Stimulated activated CD4-positive, alpha-beta T cell treated with anti-CD3 and anti-CD28 coated beads, Interleukin-1b, Interleukin-23, amount 100 ng/mL, for 4 hours (primary cell): ENCODE data around the gene SRCAP.
"Not testable (repeated sequence)": the region's sequence is repeated elsewhere in the genome, so short reads cannot be mapped to it uniquely, and the experiment has no call there.

Experiments used
- DNase-seq, 2 donors: peaks; one replicate each; pipeline ENCODE4 v3.0.0-alpha.2; 2020; ENCODE audit warnings: low read depth in 2 of 2

SRCAP gene

GRCh38 chr16:30663820-30664219 lies 35.2 kb upstream of the SRCAP start:
- no peak for DNase-seq

GRCh38 chr16:30664616-30665109 lies 34.3 kb upstream of the SRCAP start:
- no peak for DNase-seq

GRCh38 chr16:30665155-30665829 lies 33.7 kb upstream of the SRCAP start:
- no peak for DNase-seq

GRCh38 chr16:30665830-30666190 lies 33.2 kb upstream of the SRCAP start:
- no peak for DNase-seq

- no peak for DNase-seq
Measured at GRCh38 chr16:30666681-30667080, 32.3 kb upstream of the SRCAP start.

- no peak for DNase-seq
Measured at GRCh38 chr16:30667361-30667905, 31.5 kb upstream of the SRCAP start.

- no peak for DNase-seq
Measured at GRCh38 chr16:30668393-30668792, 30.6 kb upstream of the SRCAP start.

- DNase-seq: no peak
Measured at GRCh38 chr16:30669026-30669902, 29.7 kb upstream of the SRCAP start.

- no peak for DNase-seq
Measured at GRCh38 chr16:30669903-30670824, 28.8 kb upstream of the SRCAP start.

GRCh38 chr16:30675143-30675542 lies 23.8 kb upstream of the SRCAP start:
- DNase-seq: no peak

GRCh38 chr16:30677931-30678585 lies 20.9 kb upstream of the SRCAP start:
- no peak for DNase-seq

- no peak for DNase-seq
Measured at GRCh38 chr16:30678586-30678970, 20.4 kb upstream of the SRCAP start.

- DNase-seq: no peak
Measured at GRCh38 chr16:30680326-30680725, 18.6 kb upstream of the SRCAP start.

- no peak for DNase-seq
Measured at GRCh38 chr16:30688701-30689100, 10.3 kb upstream of the SRCAP start.

- DNase-seq: no peak
Measured at GRCh38 chr16:30691907-30692306, 7.1 kb upstream of the SRCAP start.

- no peak for DNase-seq
Measured at GRCh38 chr16:30692396-30693064, 6.4 kb upstream of the SRCAP start.

- no peak for DNase-seq
Measured at GRCh38 chr16:30694926-30695693, 3.9 kb upstream of the SRCAP start.

GRCh38 chr16:30696646-30697045 lies 2.3 kb upstream of the SRCAP start:
- not testable (repeated sequence) for DNase-seq

- no peak for DNase-seq
Measured at GRCh38 chr16:30697264-30698138, 1.5 kb upstream of the SRCAP start.
